UCSD-AML1 (cell line): Measurements from ENCODE around the gene RPH3AL.

Source experiments
- DNase-seq: peaks from one replicate; lab custom pipeline; 2025; ENCODE audit not compliant: unreplicated experiment; lab: John Stamatoyannopoulos, UW

The RPH3AL gene, protein sequence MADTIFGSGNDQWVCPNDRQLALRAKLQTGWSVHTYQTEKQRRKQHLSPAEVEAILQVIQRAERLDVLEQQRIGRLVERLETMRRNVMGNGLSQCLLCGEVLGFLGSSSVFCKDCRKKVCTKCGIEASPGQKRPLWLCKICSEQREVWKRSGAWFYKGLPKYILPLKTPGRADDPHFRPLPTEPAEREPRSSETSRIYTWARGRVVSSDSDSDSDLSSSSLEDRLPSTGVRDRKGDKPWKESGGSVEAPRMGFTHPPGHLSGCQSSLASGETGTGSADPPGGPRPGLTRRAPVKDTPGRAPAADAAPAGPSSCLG

DNA sequence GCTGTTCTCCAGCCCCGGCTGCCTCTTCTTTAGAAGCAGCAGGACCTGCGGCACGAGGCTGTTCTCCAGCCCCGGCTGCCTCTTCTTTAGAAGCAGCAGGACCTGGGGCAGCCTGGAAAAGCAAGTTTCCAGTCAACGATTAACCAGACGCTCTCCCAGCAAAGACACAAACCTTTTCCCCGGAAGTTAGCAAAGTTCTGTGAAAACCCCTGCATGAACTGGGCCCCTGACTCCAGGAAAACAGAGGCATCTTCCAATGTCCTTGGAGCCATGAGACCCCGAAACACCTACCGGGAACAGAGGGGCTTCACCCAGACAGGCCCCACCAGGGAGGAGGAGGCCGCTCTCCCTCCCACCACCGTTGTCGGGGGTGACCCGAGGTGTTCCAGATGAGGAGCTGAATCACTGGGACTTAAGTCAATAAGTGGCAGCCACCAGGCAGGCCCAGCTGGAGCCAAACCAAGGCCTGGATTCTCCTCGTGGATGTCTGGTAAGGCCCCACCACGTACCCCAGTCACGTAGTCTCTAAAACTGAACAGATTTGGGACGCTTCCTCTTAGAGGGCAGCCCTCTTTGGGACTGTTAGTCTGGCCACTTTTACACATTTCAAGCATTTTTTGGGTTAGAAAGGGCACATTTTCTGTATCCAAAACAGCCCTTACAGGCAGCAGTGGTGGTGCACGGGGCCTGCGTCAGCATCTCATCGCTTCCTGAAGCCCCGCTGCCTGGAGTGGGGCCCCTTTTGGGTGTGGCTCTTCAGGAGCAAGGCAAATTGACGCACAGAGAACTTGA is at the start of gene RPH3AL:
Gene RPH3AL (minus strand): TSS at position 387 of the 792 bp plus-strand sequence. CDS start 25,264 bp downstream, outside the sequence.
- peak; percentile 49 for DNase-seq

- DNase-seq = no peak
These were observed 47.6 kb upstream of the RPH3AL start for GRCh38 chr17:400257-400656.

- no peak for DNase-seq
These were observed 44.2 kb upstream of the RPH3AL start for GRCh38 chr17:396788-397187.

DNA sequence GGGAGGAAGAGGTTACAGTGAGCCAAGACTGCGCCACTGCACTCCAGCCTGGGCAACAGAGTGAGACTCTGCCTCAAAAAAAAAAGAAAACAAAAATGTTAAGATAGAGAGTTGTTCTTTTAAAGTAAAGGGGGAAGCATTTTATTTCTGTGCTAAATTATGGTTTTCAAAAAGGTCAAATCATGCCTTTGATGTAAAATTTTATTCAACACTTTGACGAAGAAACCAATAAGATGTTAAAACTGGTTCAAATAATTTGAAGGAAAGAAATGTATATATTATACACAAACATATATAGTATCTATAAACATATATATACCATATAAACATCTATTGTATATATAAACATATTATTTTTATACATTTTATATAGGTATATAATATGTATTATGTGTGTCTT is 43.4 kb upstream of the RPH3AL start:
- DNase-seq = no peak

DNA sequence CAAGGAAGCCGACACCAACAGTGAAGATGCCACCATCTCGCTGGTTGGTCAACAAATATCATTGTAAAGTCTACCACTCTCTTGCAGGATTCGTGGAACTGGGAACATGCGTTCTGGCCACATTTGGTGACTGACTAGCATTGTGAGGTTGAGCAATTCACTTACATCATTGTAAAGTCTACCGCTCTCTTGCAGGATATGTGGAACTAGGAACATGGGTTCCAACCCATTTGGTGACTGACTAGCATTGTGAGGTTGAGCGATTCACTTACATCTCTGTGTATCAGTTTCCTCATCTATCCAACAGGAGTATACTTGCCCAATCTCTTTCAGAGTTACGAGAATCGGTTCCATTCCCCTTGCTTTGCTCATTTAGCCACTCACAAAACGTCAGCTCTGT is 42.6 kb upstream of the RPH3AL start:
- no peak for DNase-seq

DNA sequence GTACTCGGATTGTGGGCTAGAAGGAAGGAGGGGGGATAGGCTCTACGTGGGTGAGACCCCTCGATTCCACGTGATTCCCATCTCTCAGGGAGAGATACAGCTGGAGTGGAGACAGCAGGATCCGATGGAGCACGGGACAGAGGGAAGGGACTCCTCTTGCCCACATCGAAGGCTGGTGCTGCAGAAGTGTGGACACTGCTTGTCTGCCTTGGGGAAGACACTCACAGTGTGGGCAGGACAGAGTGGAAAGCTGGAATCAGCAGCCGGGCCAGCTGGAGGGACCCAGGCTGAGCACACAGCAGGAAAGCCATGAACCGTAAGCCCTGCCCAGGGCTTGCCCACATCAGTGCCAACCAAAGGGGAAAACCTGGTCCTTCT is 42.1 kb upstream of the RPH3AL start:
- no peak for DNase-seq

- DNase-seq = no peak
These were observed 41.5 kb upstream of the RPH3AL start for GRCh38 chr17:393806-394717.

- no peak for DNase-seq
These were observed 39.2 kb upstream of the RPH3AL start for GRCh38 chr17:391850-392249.

- no peak for DNase-seq
These were observed 37.4 kb upstream of the RPH3AL start for GRCh38 chr17:390025-390424.

- DNase-seq = no peak
These were observed 35.5 kb upstream of the RPH3AL start for GRCh38 chr17:388087-388486.

DNA sequence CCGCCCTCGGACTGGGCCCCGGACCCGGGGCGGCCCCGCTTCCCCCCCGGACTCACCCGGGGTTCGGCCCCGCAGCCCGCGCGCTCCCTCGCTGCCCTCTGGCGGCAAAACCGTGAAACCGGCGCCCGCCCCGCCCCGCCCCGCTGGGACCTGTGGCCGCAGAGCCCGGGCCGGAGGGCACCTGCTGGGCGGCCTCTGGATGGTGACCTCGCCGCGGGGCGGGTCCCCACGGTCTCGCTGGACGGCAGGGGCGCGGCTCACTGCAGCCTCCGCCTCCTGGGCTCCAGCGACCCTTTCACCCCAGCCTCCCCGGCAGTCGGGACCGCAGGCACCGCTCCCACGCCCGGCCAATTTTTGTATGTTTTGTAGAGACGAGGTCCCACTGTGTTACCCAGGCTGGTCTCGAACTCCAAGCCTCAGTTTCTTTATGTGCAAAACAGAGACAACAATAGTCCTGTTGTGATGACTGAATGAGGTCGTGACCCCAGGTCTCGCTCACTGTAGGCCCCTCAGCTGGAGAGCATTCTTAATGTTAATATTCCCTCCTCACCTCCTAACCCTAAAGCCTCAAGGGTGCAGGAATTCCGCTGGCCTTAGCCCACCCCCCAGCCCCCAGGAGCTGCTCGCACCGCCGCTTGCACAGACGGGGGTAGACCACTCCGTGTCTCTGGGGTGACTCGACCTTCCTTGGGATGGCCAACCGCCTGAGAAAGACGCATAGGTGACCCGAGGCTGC is 33.7 kb upstream of the RPH3AL start:
- peak; percentile 69 for DNase-seq

DNA sequence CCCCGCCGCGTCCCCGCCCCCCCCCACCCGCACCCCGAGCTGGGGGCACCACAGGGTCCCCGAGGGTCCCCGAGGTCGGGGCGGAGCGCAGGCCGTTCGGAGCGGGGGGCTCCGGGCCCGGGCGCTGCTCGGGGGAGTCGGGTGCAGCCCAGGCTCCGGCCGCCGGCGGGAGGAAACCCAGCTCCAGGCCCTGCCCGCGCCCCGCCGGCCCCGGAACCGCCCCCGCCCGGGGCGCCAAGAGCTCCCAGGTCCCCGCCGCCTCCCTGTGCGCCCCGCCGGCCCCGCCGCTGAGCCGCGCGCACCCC is 33.2 kb upstream of the RPH3AL start:
- no peak for DNase-seq

DNA sequence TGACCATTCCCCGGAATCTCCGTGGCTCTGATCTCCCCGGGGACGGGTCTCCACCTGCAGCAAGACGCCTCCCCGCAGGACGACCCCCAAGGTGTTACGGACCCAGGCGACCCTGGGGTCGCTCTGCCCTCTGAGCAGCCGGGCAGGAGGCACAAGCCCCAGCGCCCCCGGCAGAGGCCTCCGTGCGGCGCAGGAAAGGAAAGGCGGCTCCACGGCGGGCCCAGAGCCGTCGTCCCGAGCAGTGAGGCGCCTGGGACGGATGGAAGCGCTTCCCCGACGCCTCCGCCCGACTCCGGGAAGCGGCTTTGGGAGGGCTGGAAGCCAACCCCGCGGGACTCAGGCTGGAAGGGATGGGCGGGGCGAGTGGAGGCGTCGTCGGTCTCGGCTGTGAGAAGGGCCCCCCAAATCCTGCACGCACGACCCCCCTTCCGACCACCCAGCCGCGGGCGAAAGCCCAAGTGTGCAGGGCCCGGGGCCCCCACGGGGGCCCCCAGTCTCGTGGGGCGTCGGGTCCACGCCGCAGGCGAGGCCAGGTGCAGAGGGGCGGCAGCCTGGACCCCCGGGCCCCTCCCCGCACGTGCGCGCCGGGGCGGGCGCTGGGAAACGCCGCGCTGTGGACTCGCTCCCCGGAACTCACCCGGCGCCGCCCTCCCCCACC is 32.7 kb upstream of the RPH3AL start:
- DNase-seq = no peak

DNA sequence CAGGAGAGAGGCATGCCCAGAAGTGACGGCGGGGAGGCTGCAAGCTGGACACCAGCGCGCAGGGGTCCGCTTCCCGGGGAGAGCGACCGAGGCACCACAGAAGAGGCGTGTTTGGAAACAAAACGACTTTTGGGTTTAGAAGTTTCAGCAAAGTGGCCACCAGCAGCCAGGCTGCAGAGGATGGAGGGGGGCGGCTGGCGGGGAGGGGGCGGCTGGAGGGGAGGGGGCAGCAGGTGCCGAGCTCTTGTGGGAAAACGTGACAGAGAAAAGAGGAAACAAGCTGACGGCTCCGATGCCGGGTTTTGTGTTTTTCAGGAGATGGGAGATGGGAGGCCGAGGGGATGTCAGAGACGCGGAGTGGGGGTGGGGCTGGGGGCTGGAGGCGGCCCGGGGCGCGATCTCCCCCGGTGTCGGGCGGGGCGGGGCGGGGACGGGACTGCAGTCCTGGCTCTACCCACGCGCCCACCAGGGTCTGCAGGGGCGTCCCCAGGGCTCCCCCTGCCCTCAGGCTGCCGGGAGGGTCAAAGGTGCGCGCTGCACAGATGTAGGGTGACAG is 32.1 kb upstream of the RPH3AL start:
- no peak for DNase-seq

- no peak for DNase-seq
These were observed 31.4 kb upstream of the RPH3AL start for GRCh38 chr17:383771-384621.

DNA sequence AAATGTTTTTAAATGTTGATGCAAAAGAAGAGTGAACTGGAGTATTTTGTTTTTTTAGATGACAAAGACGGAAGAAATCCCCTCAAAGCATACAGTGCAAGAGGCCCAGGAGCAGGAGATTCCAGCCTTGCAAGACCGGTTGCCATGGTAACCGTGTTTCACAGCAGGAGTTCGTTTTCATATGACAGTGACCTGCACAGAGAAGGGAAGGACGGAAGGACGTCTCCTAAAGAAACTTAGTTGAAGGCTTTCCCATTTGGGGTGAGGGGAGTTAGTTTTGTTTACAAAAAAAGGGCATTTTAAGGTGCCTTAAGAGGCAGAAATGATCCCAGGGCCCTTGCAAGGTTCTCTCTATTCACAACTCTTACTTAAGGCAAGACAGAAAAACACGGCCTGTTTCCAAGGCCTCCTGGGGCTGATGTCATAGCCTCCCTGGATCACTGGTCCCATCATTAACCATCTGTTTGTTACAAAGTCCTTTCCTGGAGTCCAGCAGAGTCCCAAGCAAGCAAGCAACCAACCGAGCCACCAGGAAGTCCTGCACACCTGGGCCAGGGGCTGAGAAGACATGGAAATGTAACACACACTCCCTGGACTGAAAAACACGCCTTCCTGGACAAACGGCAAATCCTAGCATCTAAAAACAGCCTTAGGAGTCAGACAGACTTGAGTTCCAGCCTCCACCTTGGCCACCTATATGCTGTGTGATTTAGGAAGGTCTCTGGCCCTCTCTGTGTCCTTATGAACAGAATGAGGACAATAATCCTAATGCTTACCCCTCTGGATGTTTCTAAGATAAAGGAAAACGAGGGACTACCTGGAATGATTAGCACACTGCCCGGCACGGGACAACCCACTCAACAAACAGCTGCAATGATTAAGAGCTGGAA is 30.3 kb upstream of the RPH3AL start:
- DNase-seq = no peak

DNA sequence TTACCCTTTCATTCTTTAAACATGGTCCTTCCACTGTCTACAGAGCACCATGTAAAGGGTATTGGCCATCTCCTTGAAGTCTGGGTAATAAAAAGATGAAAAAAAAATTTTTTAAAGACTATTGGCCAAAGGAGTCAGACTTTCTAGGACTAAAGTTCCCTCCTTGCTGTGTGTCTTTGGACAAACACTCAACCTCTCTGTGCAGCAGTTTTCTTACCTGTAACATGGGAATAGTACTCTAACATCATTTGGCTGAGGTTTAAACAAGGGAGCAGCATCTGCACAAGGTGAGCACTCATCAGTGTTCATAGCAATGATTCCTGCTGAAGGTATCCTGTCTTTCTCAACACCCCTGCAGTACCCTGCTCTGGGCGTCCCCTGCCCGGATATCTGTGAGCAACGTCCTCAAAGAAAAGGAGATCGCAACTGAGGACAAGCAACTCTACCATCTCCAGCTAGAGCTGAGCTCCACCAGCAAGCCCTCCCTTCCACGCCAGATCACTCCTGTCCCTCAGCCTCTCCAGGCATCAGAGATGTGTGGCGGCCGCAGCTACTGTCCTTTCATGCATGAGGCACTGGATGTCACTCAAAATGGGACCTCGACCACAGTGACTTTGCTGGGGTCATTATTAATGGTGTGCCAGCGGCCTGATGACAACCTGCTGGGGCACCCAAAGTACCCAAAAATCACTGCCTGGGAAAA is 29.5 kb upstream of the RPH3AL start:
- DNase-seq = no peak

GRCh38 chr17:381516-381915 is 28.9 kb upstream of the RPH3AL start:
- no peak for DNase-seq
